HG03432 (cell line): ENCODE measurements around the gene NR1H2.
"Not testable (repeated sequence)": the region's sequence is repeated elsewhere in the genome, so short reads cannot be mapped to it uniquely, and the experiment has no call there.

Experiments used
- ATAC-seq: cut with Tn5 transposase; IDR thresholded peaks from one replicate; pipeline ENCODE4 v1.9.1; 2021; ENCODE audit warnings: mild to moderate bottlenecking, moderate library complexity; ENCODE audit not compliant: unreplicated experiment

NR1H2 gene

GRCh38 chr19:50377517-50377916, 1.3 kb downstream of the NR1H2 start:
- ATAC-seq, result no peak

- ATAC-seq, result no peak
Measured at GRCh38 chr19:50378169-50378862, 2.1 kb downstream of the NR1H2 start.

- ATAC-seq, result no peak
Measured at GRCh38 chr19:50378863-50379236, 2.6 kb downstream of the NR1H2 start.

GRCh38 chr19:50379602-50380001, 3.3 kb downstream of the NR1H2 start:
- ATAC-seq, result no peak

- no peak for ATAC-seq
Measured at GRCh38 chr19:50380137-50380536, 3.9 kb downstream of the NR1H2 start.

GRCh38 chr19:50380751-50381151, 4.5 kb downstream of the NR1H2 start:
- ATAC-seq, result no peak

DNA sequence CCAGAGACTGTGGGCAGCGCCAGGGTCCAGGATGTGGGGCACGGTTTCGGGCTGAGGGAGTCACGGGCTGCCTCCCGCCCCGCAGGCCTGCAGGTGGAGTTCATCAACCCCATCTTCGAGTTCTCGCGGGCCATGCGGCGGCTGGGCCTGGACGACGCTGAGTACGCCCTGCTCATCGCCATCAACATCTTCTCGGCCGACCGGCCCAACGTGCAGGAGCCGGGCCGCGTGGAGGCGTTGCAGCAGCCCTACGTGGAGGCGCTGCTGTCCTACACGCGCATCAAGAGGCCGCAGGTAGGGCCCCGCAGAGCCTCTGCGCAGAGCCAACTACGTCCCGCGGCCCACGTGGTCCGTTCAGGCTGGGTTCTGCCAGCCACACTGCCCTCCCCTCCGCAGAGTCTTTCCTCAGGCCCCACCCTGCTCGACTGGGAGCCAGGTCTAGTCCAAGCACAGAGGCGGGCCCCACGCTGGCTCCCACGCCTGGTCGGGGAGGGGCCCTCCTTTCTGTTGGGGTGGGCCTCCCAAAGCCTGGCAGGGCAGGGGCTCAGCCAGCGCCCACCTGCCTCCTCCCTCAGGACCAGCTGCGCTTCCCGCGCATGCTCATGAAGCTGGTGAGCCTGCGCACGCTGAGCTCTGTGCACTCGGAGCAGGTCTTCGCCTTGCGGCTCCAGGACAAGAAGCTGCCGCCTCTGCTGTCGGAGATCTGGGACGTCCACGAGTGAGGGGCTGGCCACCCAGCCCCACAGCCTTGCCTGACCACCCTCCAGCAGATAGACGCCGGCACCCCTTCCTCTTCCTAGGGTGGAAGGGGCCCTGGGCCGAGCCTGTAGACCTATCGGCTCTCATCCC, 5.8 kb downstream of the NR1H2 start:
- ATAC-seq, result no peak

DNA sequence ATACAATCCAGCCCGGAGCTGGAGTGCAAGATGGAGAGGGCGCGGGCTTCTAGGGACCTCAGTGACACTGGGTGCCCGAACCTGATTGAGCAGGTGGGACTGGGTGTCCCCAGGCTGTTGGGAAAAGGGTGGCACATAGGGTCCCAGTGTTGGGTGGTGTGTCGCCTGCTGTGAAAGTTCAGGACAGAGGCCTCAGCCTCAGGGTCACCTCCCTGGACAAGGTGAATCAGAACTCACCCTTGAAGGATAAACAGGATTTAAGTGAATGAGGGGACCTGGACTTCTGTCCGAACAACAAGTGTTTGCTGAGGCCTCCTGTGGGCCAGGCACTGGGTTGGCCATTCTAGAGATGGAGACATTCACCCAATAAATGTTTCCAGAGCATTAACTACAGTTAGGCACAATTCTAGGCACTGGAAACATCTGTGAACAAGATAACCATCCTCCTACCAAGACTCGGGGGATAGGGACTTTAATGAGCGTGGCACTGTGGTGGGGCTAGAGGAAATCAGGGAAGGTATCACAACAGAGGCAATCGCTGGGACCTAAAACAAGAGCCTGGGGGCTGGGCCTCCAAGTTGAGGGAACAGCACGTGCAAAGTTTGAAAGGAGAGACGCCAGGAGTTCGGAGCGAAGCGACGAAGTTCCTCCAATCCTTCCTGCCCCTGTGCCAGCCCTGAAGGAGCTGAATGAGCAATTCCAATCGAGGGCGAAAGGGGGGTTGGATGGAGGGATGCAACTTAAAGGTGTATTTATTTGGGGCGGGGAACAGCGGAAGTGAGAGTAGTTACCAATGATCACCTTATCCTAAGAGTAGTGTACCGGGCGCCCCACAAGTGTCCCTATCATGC, 7.0 kb downstream of the NR1H2 start:
- ATAC-seq, result no peak

- ATAC-seq, result peak; percentile 78
Measured at GRCh38 chr19:50383852-50384684, 7.8 kb downstream of the NR1H2 start, which contains the start of gene POLD1. Gene POLD1 (plus strand): TSS chr19:50384347. CDS start chr19:50398852, 14,505 bp downstream.

GRCh38 chr19:50384685-50385535, 8.7 kb downstream of the NR1H2 start:
- ATAC-seq, result no peak

DNA sequence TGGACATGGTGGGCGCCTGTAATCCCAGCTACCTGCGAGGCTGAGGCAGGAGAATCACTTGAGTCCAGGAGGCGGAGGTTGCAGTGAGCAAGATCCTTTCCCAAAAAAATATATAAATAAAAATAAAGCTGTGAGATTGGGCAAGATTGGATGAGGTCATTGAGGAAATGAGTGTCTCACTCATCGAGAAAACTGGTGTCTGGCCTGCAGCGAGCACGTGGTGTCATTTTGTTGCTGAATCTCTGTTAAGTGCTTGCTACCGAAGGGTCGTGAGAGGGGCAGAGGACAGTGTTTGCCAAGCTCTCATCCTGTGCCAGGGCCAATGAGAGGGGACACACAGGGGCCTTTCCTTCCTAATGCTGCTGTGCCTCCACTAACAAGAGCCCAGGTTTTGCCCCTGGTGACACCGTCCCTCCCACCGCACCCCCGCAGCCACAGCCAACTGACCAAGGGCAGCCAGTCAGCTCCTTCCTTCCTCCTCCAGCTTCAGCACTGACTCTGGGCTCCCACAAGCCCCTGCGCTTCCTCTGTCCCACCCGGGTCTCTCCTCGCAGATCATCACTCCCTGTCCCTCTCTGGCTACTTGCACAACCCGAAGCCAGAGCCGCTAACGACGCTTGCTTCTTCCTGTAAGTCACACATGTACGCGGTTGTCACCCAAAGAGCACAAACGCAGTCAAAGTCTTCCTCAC, 11.1 kb downstream of the NR1H2 start:
- no peak for ATAC-seq

GRCh38 chr19:50387868-50388245, 11.6 kb downstream of the NR1H2 start:
- ATAC-seq, result no peak

DNA sequence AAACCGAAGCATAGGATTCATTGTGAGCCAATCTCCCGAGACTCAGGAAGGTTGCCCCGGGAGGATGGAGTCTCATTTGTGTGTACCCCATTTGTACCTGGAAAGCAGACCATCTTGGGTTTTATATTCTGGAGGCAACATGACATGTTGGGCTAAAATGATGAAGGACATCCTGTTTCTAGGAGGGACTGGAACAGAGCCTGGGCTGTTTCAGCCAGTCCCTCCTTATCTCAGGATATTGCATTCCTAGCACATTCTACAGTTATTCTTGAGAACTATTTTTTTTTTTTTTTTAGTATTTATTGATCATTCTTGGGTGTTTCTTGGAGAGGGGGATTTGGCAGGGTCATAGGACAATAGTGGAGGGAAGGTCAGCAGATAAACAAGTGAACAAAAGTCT, 14.0 kb downstream of the NR1H2 start:
- ATAC-seq, result not testable (repeated sequence)

- not testable (repeated sequence) for ATAC-seq
Measured at GRCh38 chr19:50390952-50391351, 14.7 kb downstream of the NR1H2 start.

DNA sequence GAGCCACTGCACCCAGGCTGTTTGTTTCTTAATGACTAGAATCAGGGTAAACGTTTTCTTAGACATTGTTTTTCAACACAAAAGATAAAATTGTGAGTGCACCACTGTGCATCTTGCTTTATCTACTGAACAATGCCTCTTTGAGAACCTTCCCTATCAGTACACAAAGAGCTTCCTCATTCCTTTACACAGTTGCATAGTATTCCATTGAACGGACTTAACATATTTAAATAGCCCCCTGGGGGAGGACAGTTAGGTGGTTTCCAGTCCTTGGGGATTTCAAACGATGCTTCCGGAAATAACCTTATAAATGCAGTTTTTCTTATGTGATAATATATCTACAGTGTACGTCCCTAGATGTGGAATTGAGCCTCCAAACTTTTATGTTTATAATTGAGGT, 16.5 kb downstream of the NR1H2 start:
- ATAC-seq, result no peak

- ATAC-seq, result no peak
Measured at GRCh38 chr19:50393589-50393988, 17.3 kb downstream of the NR1H2 start.

- no peak for ATAC-seq
Measured at GRCh38 chr19:50394017-50394416, 17.8 kb downstream of the NR1H2 start.

- ATAC-seq, result no peak
Measured at GRCh38 chr19:50398675-50399367, 22.6 kb downstream of the NR1H2 start.
